ENCODE data around the gene NOX1.
A peak's percentile ranks its signal among the peaks of the same experiment; 100 is the strongest.

NOX1 gene

GRCh38 chrX:100874325-100874724 is at the start of gene NOX1:
Gene NOX1, minus strand, starts transcription at chrX:100874359. Its CDS starts 220 bp downstream, at chrX:100874139.
- no peak for DNase-seq

DNA sequence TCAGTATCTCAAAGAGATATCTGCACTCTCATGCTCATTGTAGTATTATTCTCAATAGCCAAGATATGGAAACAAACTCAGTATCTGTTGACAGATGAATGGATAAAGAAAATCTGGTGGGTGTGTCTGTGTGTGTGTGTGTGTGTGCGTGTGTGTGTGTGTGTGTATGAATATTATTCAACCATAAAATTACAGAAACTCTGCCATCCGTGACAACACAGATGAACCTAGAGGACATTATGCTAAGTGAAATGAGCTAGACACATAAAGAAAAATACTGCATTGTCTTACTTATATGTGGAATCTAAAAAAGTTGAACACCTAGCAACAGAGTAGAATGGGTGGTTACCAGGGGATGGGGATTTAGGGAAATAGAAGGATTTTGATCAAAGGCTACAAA is 41.4 kb upstream of the NOX1 start:
- DNase-seq: no peak

DNA sequence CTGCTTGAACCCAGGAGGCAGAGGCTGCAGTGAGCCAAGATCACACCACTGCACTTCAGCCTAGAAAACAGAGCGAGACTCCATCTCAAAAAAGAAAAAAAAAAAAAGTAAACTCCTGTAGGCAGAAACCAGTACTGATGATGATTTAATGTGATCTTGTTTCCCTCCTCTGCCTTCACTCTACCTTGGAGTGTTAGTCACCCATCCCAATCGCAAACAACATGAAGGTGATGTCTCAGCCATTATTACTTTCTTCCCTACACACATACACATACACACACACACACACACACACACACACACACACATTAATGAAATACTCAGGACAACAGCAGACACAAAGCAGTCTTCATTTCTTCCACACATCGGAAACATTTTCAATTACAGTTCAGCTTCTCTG is 39.0 kb upstream of the NOX1 start:
- no peak for DNase-seq

GRCh38 chrX:100911731-100912130 is 37.6 kb upstream of the NOX1 start:
- no peak for DNase-seq

DNA sequence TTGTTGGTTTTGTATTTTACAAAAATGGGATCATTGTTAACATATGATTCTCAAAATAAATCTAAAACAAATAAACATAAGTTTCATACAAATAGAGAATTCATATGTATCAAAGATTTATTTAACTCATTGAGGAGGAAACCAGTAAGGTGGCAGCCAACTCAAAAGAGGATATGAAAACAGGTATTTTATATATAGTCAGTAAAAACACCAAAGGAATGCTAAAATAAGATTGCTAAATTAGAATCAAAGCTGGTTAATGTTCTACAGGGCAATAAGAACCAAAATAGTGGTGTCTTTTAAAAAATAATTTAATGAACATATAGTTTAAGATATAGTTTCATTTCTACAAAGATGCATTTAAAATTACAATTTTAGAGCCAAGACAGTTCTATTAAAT is 31.5 kb upstream of the NOX1 start:
- no peak for DNase-seq

DNA sequence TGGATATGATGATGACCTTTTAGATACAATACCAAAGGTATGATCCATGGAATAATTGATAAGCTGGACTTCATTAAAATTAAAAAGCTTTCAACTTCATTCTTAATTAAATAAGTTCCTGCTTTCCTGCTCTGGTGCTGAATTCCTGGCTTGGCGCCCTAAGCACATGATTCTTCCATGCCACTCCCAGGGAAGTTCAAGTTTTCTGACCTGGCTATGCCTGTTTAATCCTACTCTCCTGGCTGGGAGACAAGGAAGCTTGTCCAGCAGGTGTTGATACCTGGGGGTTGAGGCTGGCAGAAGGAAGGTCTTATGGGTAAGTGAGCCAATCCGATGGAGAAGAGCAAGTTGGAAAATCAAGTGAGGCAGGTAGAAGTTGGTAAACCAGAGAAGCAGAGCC is 30.3 kb upstream of the NOX1 start:
- no peak for DNase-seq

GRCh38 chrX:100895365-100896075 is 21.4 kb upstream of the NOX1 start:
- no peak for DNase-seq

DNA sequence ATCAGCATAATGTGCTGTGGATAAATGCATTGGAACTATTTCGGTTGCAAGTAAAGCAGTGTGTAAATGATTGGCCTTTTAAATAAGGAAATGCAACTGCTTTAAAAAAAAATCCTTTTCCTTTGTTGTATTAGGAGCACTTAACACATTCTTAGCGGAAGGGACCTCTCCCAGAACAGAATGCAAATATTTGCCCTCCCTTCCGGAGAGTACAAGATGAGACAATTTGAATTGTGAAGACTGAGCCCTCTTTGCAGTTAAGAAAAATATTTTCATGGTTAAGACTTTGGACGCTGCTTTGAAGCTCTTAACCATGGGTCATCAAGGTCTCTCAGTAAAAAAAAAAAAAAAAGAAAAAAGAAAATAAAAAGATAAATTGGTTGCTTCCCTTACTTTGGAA is 9.5 kb upstream of the NOX1 start:
- no peak for DNase-seq

GRCh38 chrX:100880368-100880767 is 6.2 kb upstream of the NOX1 start:
- DNase-seq: no peak

- no peak for DNase-seq
Observed at GRCh38 chrX:100871594-100872560, 2.3 kb downstream of the NOX1 start.

DNA sequence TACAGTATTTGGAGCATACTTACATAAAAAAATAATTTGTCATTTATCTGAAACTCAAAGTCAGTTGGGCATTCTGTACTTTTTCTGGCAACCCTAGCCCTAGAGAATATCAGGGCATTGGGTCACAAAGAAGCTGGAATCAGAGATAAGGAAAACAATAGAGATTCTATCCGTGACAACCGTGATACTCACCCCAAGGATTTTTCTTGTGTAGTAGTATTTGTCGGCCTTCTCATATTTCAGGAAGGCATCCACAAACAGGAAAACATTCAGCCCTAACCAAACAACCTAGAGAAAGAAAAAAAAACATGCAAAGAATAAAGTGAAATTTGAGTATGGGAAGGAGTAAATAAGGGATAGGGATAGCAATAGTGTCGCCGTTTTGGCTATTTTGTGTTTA is 3.6 kb downstream of the NOX1 start:
- DNase-seq: no peak

GRCh38 chrX:100868273-100868672 is 5.9 kb downstream of the NOX1 start:
- no peak for DNase-seq

- no peak for DNase-seq
Observed at GRCh38 chrX:100864657-100865391, 9.3 kb downstream of the NOX1 start.

DNA sequence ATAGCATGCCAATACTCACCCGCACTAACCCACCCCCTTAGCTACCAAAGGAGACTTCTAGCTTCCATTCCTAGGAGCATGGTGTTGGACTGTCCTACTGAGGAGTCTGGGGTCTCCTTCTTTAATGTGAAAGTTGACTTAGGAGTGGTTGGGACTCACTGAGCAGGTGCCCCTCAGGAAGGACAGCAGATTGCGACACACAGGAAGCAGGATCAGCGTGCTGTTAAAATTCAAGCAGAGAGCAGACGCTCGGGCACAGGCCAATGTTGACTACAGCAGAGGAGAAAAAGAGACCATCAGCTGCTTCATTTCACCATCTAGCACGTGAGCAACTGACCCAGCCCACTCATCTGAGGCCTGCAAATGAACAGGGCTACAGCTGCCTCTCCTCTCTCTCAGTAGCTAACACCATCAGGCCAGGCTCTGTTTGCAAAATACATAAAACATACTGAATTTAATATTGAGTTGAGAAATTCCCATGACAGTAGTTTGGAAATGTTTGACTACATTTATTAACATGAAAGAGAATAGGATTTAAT is 10.8 kb downstream of the NOX1 start:
- DNase-seq: no peak

GRCh38 chrX:100852810-100853209 is 21.3 kb downstream of the NOX1 start:
- DNase-seq: no peak

DNA sequence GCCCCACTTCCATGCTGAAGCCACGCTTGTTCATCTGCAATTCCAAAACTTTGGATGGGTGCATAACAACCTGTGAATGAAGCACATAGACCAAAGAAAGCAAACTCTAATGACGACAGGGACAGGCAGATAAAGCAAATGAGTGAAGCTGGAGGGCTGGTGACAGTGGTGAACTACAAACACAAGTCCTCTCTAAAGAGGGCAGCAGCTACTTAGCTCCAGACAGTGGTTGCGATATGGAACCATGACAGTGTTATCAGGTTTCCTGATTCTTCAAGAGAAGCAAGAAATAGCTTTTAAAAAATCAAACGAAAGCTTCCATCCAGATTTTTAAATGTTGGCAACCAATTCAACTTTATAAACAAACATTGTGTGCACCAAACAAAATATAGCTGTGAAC is 23.8 kb downstream of the NOX1 start:
- no peak for DNase-seq

GRCh38 chrX:100831219-100831946 is 42.8 kb downstream of the NOX1 start:
- DNase-seq: no peak

DNA sequence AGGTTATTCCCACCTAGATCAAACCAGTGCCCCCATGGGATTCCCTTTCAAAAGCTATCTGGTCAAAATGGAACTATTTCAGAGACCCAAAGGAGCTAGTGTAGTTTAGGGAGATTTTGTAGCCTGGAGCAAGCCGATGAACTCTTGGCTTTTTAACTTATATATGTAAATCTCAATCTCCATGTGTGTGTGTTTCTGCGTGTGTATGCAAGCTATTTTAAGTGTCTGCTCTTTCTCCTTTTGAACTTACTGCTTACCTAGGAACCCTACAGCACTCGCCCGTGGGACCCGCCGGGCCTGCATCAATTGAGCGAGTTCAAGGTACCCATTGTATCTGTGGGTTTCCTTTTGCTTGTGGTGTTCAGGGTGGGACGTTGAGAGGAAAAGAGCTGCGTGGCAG is 43.6 kb downstream of the NOX1 start:
- DNase-seq: no peak

GRCh38 chrX:100830143-100830542 is 44.0 kb downstream of the NOX1 start:
- DNase-seq: no peak

DNA sequence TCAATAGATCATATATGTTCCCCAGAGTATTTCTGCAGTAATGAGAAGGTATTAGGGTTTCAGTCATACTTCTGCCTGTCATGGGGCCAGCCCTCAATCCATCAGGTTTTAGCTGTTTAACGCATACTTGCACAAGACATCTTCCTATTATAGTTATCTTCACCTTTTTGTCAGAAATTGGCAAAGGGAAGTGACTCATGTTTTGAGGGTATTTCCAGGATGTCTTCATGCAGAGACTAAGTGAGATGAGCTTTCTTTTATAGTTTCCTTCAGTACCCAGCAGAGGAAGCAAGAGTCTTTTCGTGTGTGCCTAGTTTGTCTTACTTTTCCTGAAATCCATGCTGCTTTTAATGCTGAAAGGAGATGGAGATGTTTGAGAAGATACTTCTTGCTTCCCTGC is 44.4 kb downstream of the NOX1 start:
- no peak for DNase-seq

GRCh38 chrX:100819837-100820666 is 54.1 kb downstream of the NOX1 start, which contains the start of gene CSTF2:
Gene CSTF2, plus strand, starts transcription at chrX:100820391. Its CDS starts 26 bp downstream, at chrX:100820417.
- DNase-seq: peak; percentile 57

DNA sequence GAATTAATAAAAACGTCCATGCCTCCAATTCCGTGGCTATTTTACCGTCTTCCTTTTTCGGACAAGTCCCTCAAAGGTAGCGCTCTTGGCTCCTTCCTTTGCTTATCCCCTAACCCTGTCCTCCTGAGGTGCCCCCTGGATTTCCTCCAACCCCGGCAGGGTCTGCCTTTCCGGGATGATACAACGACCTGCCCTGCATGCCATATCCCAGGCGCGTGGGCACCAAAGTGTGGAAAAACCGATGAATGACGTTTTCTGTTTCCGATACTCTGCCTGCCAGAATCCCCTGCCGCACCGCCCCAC is 54.7 kb downstream of the NOX1 start:
- DNase-seq: no peak
